IPS DF 6.9 (cell line): ENCODE data around the gene CCDC177.
A peak's percentile ranks its signal among the peaks of the same experiment; 100 is the strongest.

ENCODE experiments used
- DNase-seq: peaks from one replicate; pipeline ENCODE4 v3.0.0-alpha.2; 2013; ENCODE audit warnings: low read depth, low spot score
- H3K27ac ChIP-seq: one replicate; pipeline ENCODE4 v1.5.1; 2013; ENCODE audit warnings: low read length, control low read depth
- H3K27me3 ChIP-seq: 2 replicates; pipeline ENCODE4 v1.6.1; 2013; ENCODE audit warnings: mild to moderate bottlenecking, low read length; ENCODE audit not compliant: control insufficient read depth, insufficient read depth
- H3K36me3 ChIP-seq: 2 replicates; pipeline ENCODE4 v1.6.1; 2013; ENCODE audit warnings: low read length; ENCODE audit not compliant: control insufficient read depth, insufficient read depth
- H3K4me1 ChIP-seq: 2 replicates; pipeline ENCODE4 v1.6.1; 2013; ENCODE audit warnings: low read length; ENCODE audit not compliant: control insufficient read depth, insufficient read depth
- H3K4me3 ChIP-seq: 2 replicates; pipeline ENCODE4 v1.5.1; 2013; ENCODE audit warnings: mild to moderate bottlenecking, low read length
- H3K9me3 ChIP-seq: 2 replicates; pipeline ENCODE4 v1.6.1; 2013; ENCODE audit warnings: low read length, inconsistent platforms; ENCODE audit not compliant: control insufficient read depth, insufficient read depth
- WGBS: extraction: QIAGEN DNeasy Blood & Tissue Kit; methylation state at CpG from one replicate; pipeline ENCODE4 v1.1.7; 2013; ENCODE audit warnings: mixed read lengths, missing lambda C conversion rate; ENCODE audit not compliant: insufficient read length, insufficient coverage; 5-methylcytosine and 5-hydroxymethylcytosine counted together

The CCDC177 gene

DNA sequence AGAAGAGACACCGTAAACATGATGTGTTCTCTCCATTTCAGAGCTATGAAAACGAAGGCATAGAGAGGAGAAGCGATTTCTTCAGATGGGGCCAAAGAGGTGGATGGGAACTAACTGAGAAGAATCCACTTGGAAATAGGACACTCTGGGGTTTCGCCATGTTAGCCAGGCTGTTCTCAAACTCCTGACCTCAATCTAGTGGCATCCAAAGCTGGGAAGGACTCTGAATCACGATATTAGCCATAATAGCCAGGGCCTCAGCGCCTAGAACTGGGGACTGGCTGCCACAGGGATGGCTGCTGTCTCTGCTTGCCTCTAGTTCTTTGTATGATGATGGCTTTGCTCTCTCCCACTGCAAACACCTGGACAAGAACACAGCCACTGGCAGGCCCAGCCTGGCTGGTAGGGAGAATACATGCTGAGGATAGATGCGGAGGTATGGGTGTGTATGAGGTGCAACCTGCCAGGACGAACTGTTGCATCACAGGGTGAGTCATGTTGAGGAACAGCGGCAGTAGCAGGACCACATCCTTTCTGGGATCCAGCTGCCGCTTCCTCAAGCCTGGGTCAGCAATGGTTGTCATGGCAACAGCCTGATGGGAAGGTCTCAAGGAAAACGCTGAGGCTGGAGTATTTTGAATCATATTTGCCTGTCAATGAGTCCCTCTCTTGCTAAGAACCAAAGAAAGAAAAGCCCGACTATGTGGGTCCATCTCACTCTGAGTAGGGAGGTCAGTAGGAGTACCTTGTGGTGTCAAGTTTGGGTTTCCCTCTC, 31.1 kb downstream of the CCDC177 start:
- H3K27me3 ChIP-seq: no peaks in the 10 kb centered on the region
- no peak for DNase-seq
- no peaks in the 10 kb centered on the region for H3K36me3 ChIP-seq
- no peaks in the 10 kb centered on the region for H3K9me3 ChIP-seq
- no peaks in the 10 kb centered on the region for H3K4me1 ChIP-seq
- WGBS: no CpG with 5 or more reads among the region's 12 CpGs
- no peak overlapping the region for H3K27ac ChIP-seq
- H3K4me3 ChIP-seq: no peak overlapping the region

DNA sequence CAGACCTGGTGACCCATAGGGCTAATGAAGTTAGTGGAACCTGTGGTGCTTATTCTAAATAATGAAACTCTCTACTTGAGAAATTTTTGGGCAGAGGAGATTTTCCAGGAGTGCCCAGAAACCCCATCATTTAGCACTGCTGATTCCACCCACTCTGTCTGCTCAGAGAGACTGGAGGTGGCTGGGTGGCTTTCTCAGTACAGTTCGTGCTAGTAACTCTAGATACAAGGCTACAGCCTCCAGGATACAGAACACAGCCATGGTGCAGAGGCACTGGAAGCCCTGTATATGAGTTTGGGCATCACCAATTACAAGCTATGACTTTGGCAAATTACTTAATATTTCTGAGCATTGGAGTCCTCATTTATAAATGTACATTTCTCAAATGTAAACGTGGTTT, 32.4 kb downstream of the CCDC177 start:
- no peak overlapping the region for H3K4me3 ChIP-seq
- WGBS: no CpG with 5 or more reads among the region's 2 CpGs
- no peaks in the 10 kb centered on the region for H3K36me3 ChIP-seq
- no peak overlapping the region for H3K27ac ChIP-seq
- H3K4me1 ChIP-seq: no peaks in the 10 kb centered on the region
- no peak for DNase-seq
- no peaks in the 10 kb centered on the region for H3K9me3 ChIP-seq
- no peaks in the 10 kb centered on the region for H3K27me3 ChIP-seq

DNA sequence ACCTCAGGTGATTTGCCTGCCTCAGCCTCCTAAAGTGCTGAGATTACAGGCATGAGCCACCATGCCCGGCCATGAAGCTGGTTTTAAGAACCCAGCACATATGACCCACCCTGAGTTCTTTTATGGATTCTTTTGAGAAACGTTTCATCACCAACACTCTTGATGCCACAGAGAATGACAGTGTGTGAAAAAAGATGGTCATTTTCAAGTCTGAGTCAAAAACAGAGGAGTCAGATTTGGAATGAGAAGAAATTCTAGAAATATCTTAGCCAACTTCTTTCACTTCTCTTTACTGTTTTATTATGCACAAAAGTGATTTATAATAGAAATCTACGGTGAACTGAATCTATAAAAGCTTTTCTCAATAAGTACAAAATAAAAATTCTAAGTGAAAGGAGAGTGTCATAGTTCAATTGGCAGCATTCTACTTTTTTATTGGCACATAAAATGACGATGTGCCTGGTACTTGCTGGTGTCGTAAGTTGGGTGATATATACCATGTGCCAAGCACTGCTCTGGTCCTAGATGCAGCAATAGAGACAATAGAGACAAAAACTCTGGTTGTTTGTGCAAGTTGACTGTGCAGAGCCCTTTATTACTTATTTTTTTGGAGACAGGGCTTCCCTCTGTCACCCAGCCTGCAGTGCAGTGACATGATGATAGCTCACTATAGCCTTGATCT, 33.9 kb downstream of the CCDC177 start:
- Histone ChIP-seq H3K27me3 (no peaks in the 10 kb centered on the region), H3K4me1 (no peaks in the 10 kb centered on the region), H3K4me3 (no peak overlapping the region), H3K9me3 (no peaks in the 10 kb centered on the region), H3K36me3 (no peaks in the 10 kb centered on the region), H3K27ac (no peak overlapping the region)
- no peak for DNase-seq
- WGBS: no CpG with 5 or more reads among the region's 5 CpGs

DNA sequence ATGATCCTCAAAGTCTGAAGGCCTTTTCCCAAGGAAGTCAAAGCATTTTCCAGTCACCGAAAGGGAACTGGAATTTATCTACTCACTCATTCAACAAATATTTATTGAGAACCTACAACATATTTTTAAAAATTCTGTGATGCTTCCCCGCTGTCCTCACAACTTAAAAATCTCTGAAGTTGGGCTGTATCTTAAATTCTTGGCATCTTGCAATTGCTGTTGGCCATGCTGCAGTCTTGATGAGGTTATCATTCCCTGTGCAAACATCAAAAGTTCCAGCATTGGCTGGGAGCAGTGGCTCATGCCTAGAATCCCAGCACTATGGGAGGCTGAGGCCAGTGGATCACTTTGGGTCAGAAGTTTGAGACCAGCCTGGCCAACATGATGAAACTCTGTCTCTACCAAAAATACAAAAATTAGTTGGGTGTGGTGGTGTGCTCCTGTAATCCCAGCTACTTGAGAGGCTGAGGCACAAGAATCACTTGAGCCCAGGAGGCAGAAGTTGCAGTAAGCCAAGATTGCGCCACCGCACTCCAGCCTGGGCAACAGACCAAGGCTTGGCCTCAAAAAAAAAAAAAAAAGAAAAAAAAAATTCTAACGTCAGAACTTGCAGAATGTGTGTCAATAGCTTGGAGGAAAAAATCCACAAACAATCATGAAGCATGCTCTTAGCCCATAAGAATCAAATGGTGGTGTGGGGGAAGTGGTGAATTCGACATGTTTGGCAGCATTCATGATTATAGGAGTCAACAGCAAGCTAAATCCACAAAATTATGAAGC, 34.9 kb downstream of the CCDC177 start:
- Histone ChIP-seq H3K4me1 (no peaks in the 10 kb centered on the region), H3K36me3 (no peaks in the 10 kb centered on the region), H3K27ac (no peak overlapping the region), H3K4me3 (no peak overlapping the region), H3K27me3 (no peaks in the 10 kb centered on the region), H3K9me3 (no peaks in the 10 kb centered on the region)
- DNase-seq: no peak
- no CpG with 5 or more reads among the region's 6 CpGs for WGBS

DNA sequence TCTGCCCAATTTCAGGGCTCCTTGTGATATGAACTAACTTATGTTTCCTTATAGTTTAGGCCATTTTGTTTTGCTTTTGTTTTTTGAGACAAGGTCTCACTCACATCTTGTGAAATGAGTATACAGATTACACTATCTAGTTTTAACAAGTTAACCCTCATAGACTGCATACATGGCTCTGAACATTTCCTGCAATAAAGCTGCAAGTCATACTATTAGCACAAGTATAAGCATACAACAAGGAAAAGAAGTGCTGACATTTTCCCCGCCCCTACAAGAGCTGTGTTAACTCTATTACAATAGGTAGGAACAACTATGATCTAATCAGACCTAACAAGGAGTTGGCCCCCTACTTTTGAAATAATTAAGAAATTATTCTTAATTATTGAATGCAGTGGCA, 35.9 kb downstream of the CCDC177 start:
- WGBS: no CpG with 5 or more reads among the region's 1 CpG
- H3K4me1 ChIP-seq: no peaks in the 10 kb centered on the region

DNA sequence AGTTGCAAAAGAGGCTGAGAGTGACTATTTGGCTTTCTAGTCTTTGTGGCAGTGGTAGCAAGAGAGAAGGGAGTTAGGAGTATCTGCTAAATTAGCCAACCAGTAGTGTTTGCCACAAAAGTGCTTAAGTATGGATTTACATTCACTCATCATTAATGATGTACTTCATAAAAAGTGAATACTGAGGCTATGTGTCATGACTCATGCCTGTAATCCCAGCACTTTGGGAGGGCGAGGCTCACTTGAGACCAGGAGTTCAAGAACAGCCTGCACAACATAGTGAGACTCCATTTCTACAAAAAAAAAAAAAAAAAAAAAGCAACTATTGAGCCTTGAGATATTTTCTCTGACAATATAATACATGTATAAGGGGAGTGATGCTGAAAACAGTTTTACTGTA, 36.8 kb downstream of the CCDC177 start:
- H3K9me3 ChIP-seq: no peaks in the 10 kb centered on the region
- no CpG with 5 or more reads among the region's 1 CpG for WGBS
- no peaks in the 10 kb centered on the region for H3K36me3 ChIP-seq
- no peaks in the 10 kb centered on the region for H3K27me3 ChIP-seq
- H3K4me1 ChIP-seq: no peaks in the 10 kb centered on the region
- no peak for DNase-seq
- no peak overlapping the region for H3K27ac ChIP-seq
- H3K4me3 ChIP-seq: no peak overlapping the region

More for the DNA sequence above, 35.9 kb downstream of the CCDC177 start:
- no peaks in the 10 kb centered on the region for H3K27me3 ChIP-seq
- no peak overlapping the region for H3K4me3 ChIP-seq
- no peak overlapping the region for H3K27ac ChIP-seq
- DNase-seq: no peak
- no peaks in the 10 kb centered on the region for H3K9me3 ChIP-seq
- H3K36me3 ChIP-seq: no peaks in the 10 kb centered on the region

DNA sequence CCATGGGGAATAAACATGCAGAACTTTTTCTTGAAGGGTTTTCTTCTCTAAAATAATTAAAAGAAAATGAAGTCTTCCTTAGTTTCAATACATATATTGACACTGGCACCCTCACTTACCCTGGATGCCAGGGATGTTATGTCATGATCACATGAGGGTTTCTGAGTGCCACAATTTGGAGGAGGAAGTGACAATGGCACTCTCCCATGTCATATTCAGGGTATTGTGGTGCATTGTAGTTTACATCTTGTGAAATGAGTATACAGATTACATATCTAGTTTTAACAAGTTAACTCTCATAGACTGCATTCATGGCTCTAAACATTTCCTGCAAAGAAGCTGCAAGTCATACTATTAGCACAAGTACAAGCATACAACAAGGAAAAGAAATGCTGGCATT, 37.7 kb downstream of the CCDC177 start:
- DNase-seq: no peak
- Histone ChIP-seq H3K27me3 (no peaks in the 10 kb centered on the region), H3K4me1 (no peaks in the 10 kb centered on the region), H3K9me3 (no peaks in the 10 kb centered on the region), H3K27ac (no peak overlapping the region), H3K4me3 (no peak overlapping the region), H3K36me3 (no peaks in the 10 kb centered on the region)

DNA sequence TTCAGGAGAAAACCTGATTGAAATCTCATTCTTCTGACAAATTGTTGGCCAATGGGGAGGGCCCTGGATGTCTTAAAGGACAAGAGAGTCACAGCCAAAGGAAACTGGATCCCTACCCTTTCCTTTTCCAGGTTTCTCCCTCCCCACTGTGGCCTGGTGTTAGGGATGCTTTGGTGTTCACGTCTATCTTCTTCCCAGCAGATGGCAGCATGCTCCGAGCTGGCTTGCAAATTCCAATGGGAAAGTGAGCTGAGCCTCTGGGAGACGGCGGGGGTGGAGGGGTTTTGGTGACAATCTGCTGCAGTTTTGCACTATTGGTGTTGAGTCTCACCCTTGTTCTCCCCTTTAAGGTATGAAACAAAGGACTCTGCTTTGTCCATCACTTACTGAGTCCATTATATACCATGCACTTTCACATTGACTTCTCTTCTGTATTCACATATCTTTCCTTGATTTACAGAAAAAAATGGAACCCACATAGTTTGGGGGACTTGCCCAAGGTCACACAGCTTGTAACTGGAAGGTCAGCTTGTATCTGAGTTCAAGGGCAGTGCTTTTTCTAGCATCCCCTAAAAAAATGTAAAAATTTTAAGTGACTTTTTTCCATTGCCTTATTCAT, 39.3 kb downstream of the CCDC177 start:
- no peaks in the 10 kb centered on the region for H3K9me3 ChIP-seq
- H3K36me3 ChIP-seq: no peaks in the 10 kb centered on the region
- H3K4me1 ChIP-seq: no peaks in the 10 kb centered on the region
- no peak overlapping the region for H3K4me3 ChIP-seq
- no peak overlapping the region for H3K27ac ChIP-seq
- WGBS: no CpG with 5 or more reads among the region's 4 CpGs
- H3K27me3 ChIP-seq: no peaks in the 10 kb centered on the region
- peak; percentile 70 for DNase-seq

DNA sequence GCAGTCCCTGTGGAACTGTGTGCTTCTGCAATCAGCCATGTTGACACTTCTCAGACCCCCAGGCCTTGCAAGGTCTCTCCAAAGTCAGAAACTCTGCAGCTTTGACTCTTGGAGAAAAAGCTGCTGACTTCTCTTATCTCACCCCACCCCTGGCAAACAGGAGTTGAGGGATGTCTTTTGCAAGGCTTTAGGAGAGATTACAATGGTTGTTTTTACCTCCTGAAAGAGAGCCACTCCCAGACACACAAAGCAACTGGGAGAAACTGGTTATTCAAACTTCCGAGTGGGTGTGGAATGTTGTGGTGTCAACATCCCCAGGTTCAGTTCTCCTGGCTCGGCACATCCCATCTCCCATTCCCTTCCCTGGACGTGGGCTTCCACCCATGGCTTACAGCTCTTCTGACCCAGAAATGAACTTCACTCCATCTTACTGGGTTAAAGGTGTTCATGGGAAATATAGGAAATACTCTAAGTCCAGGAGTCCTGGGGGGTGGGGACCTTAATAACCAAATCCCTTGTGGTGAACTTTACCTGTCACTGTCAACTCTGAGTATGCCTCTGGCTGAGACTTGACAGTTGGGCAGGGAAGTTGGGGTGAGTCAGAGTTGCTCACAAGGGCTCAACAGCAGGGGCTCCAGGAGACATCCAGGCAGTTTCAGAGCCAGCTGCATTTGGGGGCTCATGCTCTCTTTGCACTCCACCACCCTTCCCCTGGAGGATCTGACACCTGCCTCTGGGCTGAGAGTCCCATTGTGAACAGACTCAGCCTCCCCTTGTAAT, 41.9 kb downstream of the CCDC177 start:
- no peaks in the 10 kb centered on the region for H3K9me3 ChIP-seq
- no peak overlapping the region for H3K4me3 ChIP-seq
- WGBS: no CpG with 5 or more reads among the region's 3 CpGs
- H3K4me1 ChIP-seq: no peaks in the 10 kb centered on the region
- no peaks in the 10 kb centered on the region for H3K36me3 ChIP-seq
- H3K27ac ChIP-seq: no peak overlapping the region
- H3K27me3 ChIP-seq: no peaks in the 10 kb centered on the region
- DNase-seq: no peak

DNA sequence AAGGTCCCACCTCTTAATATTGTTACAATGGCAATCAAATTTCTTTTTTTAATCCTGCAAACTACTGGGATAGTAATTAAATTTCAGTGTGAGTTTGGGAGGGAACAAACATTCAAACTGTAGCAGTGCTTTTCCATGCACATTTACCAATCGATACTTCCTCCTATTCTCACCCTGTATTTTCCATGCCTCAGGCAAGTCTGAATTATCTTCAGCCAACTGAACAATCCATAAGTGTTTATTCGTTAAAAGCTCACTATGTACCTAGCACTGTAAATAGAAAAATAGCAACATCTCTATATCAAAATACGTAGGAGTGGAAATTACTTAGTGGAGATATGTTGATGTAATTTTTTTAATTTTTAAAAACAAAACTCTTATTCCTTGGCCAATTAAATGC, 43.5 kb downstream of the CCDC177 start:
- H3K9me3 ChIP-seq: no peaks in the 10 kb centered on the region
- H3K27ac ChIP-seq: no peak overlapping the region
- no peaks in the 10 kb centered on the region for H3K4me1 ChIP-seq
- 0 out of 2 replicates have a peak, but pooled peaks cover 1% of the 10 kb centered on the region for H3K27me3 ChIP-seq
- H3K4me3 ChIP-seq: no peak overlapping the region
- DNase-seq: no peak
- no CpG with 5 or more reads among the region's 3 CpGs for WGBS
- H3K36me3 ChIP-seq: no peaks in the 10 kb centered on the region
